Osteoblast (primary cell): Measurements from ENCODE around the gene RABGAP1L. TPM values are rescaled to one million over a fixed set of nuclear protein-coding genes. Genes with fewer than 3 reads are reported as not detected.

Source experiments
- DNase-seq: peaks from one replicate; pipeline ENCODE4 v3.0.0; 2011; ENCODE audit warnings: low spot score, mixed read lengths; ENCODE audit not compliant: insufficient read length; ENCODE audit errors: missing footprints
- H2AFZ ChIP-seq: 2 replicates; pipeline ENCODE4 v1.6.0; 2011; ENCODE audit warnings: mild to moderate bottlenecking, low read length
- H3K27ac ChIP-seq: 2 replicates; pipeline ENCODE4 v1.5.1; 2011; ENCODE audit warnings: mild to moderate bottlenecking, low read depth, low read length, moderate library complexity
- H3K27me3 ChIP-seq: 2 replicates; pipeline ENCODE4 v1.6.0; 2012; ENCODE audit warnings: mild to moderate bottlenecking, control low read depth, inconsistent platforms, low read length, moderate library complexity; ENCODE audit not compliant: insufficient read depth
- H3K36me3 ChIP-seq: 2 replicates; pipeline ENCODE4 v1.5.1; 2011; ENCODE audit warnings: mild to moderate bottlenecking, low read length, control low read depth, moderate library complexity; ENCODE audit not compliant: insufficient read depth
- H3K4me1 ChIP-seq: 2 replicates; pipeline ENCODE4 v1.5.1; 2011; ENCODE audit warnings: mild to moderate bottlenecking, low read length, control low read depth, moderate library complexity; ENCODE audit not compliant: insufficient read depth
- H3K4me2 ChIP-seq: 2 replicates; pipeline ENCODE4 v1.6.0; 2011; ENCODE audit warnings: mild to moderate bottlenecking, low read length; ENCODE audit not compliant: insufficient read depth
- H3K4me3 ChIP-seq: fragments of 200-600 bp; sonication (generic); 3 replicates; pipeline ENCODE4 v1.5.1; 2012; ENCODE audit warnings: mild to moderate bottlenecking, low read length, inconsistent platforms; ENCODE audit not compliant: insufficient read depth
- H3K79me2 ChIP-seq: 2 replicates; pipeline ENCODE4 v1.6.0; 2012; ENCODE audit warnings: mild to moderate bottlenecking, low read length, control low read depth, inconsistent platforms; ENCODE audit not compliant: insufficient read depth
- H3K9me3 ChIP-seq: 2 replicates; pipeline ENCODE4 v1.5.1; 2011; ENCODE audit warnings: low read depth, low read length, control low read depth
- H4K20me1 ChIP-seq: 2 replicates; pipeline ENCODE4 v1.6.0; 2012; ENCODE audit warnings: mild to moderate bottlenecking, low read length, control low read depth; ENCODE audit not compliant: insufficient read depth
- total RNA-seq: library from RNA; depleted of rRNA; stranded (reverse); fragments of >200 nt; gene quantifications from 2 replicates; pipeline ENCODE4 v1.2.3, GENCODE V29; 2012
- TF ChIP-seq, protein P1 (sequence below): IDR thresholded peaks from 2 replicates; pipeline ENCODE4 v1.5.1; 2011; ENCODE audit warnings: mild to moderate bottlenecking, low read depth, low read length, moderate library complexity; ENCODE audit errors: extremely low read depth

The RABGAP1L gene
- total RNA-seq, 1 donor = 30.0 TPM

DNA sequence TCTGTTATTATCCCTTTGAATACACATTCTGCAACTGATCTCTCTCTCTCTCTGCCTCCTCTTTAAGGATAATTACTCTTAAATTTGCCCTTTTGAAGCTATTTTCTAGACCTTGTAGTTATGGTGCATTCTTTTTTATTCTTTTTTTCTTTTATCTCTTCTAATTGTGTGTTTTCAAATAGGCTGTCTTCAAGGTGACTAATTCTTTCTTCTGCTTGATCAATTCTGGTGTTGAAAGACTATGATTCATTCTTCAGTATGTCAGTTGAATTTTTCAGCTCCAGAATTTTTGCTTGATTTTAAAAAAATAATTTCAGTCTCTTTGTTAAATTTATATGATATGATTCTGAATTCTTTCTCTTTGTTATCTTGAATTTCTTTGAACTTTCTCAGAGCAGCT lies 192.8 kb downstream of the RABGAP1L start:
- Histone ChIP-seq H2AFZ (no peak overlapping the region), H3K27ac (no peak overlapping the region), H3K27me3 (no peaks in the 10 kb centered on the region), H3K9me3 (no peaks in the 10 kb centered on the region), H3K4me1 (no peaks in the 10 kb centered on the region), H3K79me2 (no peaks in the 10 kb centered on the region), H3K4me2 (no peak overlapping the region), H4K20me1 (no peaks in the 10 kb centered on the region), H3K36me3 (no peaks in the 10 kb centered on the region), H3K4me3 (no peak overlapping the region)
- peak; percentile 58 for DNase-seq
- TF ChIP-seq, protein P1, sequence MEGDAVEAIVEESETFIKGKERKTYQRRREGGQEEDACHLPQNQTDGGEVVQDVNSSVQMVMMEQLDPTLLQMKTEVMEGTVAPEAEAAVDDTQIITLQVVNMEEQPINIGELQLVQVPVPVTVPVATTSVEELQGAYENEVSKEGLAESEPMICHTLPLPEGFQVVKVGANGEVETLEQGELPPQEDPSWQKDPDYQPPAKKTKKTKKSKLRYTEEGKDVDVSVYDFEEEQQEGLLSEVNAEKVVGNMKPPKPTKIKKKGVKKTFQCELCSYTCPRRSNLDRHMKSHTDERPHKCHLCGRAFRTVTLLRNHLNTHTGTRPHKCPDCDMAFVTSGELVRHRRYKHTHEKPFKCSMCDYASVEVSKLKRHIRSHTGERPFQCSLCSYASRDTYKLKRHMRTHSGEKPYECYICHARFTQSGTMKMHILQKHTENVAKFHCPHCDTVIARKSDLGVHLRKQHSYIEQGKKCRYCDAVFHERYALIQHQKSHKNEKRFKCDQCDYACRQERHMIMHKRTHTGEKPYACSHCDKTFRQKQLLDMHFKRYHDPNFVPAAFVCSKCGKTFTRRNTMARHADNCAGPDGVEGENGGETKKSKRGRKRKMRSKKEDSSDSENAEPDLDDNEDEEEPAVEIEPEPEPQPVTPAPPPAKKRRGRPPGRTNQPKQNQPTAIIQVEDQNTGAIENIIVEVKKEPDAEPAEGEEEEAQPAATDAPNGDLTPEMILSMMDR = no peak

DNA sequence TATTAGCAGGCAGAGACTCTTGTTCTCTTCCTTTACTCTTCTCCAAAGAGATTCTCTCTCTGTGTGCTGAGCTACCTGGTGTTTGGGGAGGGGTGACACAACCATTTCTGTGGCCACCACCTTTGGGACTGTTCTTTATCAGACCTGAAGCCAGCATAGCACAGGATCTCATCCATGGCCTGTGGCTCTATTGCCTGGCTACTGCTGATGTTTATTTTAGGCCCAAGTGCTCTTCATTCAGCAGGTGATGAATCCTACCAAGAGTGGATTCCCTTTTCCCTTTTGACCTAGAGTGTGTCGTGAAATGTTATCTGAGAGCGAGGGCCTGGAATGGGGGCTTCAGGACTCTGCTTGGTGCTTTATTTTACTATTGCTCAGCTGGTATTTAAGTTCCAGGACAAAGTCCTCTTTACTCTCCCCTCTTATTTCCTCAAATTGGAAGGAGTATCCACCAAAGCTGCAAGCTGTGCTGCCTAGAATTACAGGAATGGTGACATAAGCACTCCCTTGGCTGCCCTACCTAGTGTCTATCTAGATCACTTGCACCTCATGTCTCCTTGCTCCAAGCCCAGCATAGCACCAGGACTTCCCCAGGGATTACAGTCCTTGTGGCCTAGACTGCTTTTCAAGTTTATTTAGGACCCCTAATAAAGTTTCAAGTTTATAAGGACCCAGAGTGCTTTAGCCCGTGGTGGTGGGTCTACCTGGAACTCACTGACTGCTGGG lies 193.7 kb downstream of the RABGAP1L start:
- no peak for DNase-seq
- no peaks in the 10 kb centered on the region for H3K27me3 ChIP-seq
- H3K79me2 ChIP-seq = no peaks in the 10 kb centered on the region
- H3K36me3 ChIP-seq = no peaks in the 10 kb centered on the region
- no peak overlapping the region for H3K4me3 ChIP-seq
- TF ChIP-seq, protein P1 = no peak
- no peaks in the 10 kb centered on the region for H3K4me1 ChIP-seq
- H2AFZ ChIP-seq = no peak overlapping the region
- H3K9me3 ChIP-seq = no peaks in the 10 kb centered on the region
- H3K27ac ChIP-seq = no peak overlapping the region
- no peaks in the 10 kb centered on the region for H4K20me1 ChIP-seq
- no peak overlapping the region for H3K4me2 ChIP-seq

DNA sequence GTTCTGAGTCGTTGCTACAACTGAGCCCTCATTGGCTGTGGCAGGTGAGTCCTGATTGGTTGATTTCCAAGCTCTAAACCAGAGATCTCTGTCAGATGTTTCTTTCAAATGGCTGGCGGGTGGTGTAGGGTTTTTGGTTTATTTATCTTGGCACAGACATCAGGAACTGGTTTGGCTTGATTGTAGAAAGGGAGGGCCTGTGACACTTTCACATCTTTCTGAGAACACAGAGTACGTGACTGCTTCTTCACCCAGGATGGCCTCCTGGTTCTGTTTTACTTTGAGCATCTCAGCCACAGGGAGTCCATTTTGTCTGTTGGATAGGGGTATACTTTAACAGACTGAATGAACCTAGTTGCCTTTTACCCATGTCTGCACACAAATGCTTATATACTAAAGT lies 199.0 kb downstream of the RABGAP1L start:
- TF ChIP-seq, protein P1 = no peak
- no peaks in the 10 kb centered on the region for H3K79me2 ChIP-seq
- H3K4me2 ChIP-seq = no peak overlapping the region
- no peak overlapping the region for H3K4me3 ChIP-seq
- no peaks in the 10 kb centered on the region for H3K36me3 ChIP-seq
- no peak overlapping the region for H2AFZ ChIP-seq
- H3K27me3 ChIP-seq = no peaks in the 10 kb centered on the region
- no peaks in the 10 kb centered on the region for H4K20me1 ChIP-seq
- H3K27ac ChIP-seq = no peak overlapping the region
- no peak for DNase-seq
- H3K9me3 ChIP-seq = no peaks in the 10 kb centered on the region
- H3K4me1 ChIP-seq = no peaks in the 10 kb centered on the region

DNA sequence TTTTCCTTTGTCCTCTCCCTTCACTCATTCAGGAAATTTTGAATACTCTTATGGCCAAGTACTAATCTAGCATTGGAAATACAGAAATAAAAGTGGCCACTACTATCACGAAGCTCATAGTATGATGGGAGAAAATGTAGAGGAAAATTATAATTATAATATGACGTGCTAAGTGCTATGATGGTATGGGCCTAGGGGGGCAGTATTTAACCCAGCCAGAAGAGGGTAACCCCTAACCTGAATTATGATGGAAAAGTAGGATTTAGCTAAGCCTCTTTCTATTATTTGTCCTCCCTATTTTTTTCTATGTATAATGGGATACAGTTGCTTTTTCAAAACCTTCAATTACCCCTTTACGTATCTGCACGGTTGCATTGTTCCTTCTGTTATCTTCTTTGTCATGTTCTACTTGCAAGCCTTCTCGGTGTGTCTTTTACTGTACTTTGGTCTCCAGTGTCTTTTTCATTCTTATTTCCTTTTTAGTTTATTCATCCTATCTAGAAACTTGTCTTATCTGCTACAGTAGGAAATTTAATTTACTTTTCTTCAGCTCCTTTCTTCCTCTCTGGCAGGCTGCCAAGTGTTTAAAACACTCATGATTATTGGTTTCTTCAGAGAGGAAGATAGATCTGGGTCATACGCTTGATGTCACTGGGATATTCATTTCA lies 199.6 kb downstream of the RABGAP1L start:
- Histone ChIP-seq H3K9me3 (no peaks in the 10 kb centered on the region), H3K36me3 (no peaks in the 10 kb centered on the region), H4K20me1 (no peaks in the 10 kb centered on the region), H2AFZ (no peak overlapping the region), H3K4me2 (no peak overlapping the region), H3K4me3 (no peak overlapping the region), H3K79me2 (no peaks in the 10 kb centered on the region), H3K27ac (no peak overlapping the region), H3K4me1 (no peaks in the 10 kb centered on the region), H3K27me3 (no peaks in the 10 kb centered on the region)
- DNase-seq = no peak
- TF ChIP-seq, protein P1 = no peak
